NCI-H128 (cell line): ENCODE measurements around the gene GP1BA.
"Not testable (repeated sequence)": the region's sequence is repeated elsewhere in the genome, so short reads cannot be mapped to it uniquely, and the experiment has no call there.

ENCODE experiments used
- DNase-seq: peaks from one replicate; lab custom pipeline; 2025; ENCODE audit not compliant: unreplicated experiment; lab: John Stamatoyannopoulos, UW

Gene GP1BA

GRCh38 chr17:4901108-4901647 is 30.9 kb upstream of the GP1BA start:
- no peak for DNase-seq

- no peak for DNase-seq
Measured at GRCh38 chr17:4901648-4902344, 30.3 kb upstream of the GP1BA start.

GRCh38 chr17:4902540-4902939 is 29.5 kb upstream of the GP1BA start:
- no peak for DNase-seq

- DNase-seq, result peak; percentile 21
Measured at GRCh38 chr17:4903051-4903818, 28.8 kb upstream of the GP1BA start, which contains the start of gene CHRNE. CHRNE (minus strand) TSS chr17:4903098; CDS start chr17:4903063, 35 bp downstream.

GRCh38 chr17:4906642-4907041 is 25.4 kb upstream of the GP1BA start:
- not testable (repeated sequence) for DNase-seq

GRCh38 chr17:4908301-4908700 is 23.8 kb upstream of the GP1BA start:
- DNase-seq, result no peak

- peak; percentile 5 for DNase-seq
Measured at GRCh38 chr17:4908711-4909496, 23.2 kb upstream of the GP1BA start.

GRCh38 chr17:4913994-4914393 is 18.1 kb upstream of the GP1BA start:
- DNase-seq, result no peak

GRCh38 chr17:4914551-4914950 is 17.5 kb upstream of the GP1BA start:
- DNase-seq, result not testable (repeated sequence)

GRCh38 chr17:4919511-4920047 is 12.5 kb upstream of the GP1BA start:
- DNase-seq, result no peak

- DNase-seq, result no peak
Measured at GRCh38 chr17:4920351-4921048, 11.6 kb upstream of the GP1BA start.

- DNase-seq, result no peak
Measured at GRCh38 chr17:4921320-4921719, 10.8 kb upstream of the GP1BA start.

GRCh38 chr17:4926577-4927335 is 5.3 kb upstream of the GP1BA start:
- DNase-seq, result not testable (repeated sequence)

- no peak for DNase-seq
Measured at GRCh38 chr17:4928881-4929280, 3.2 kb upstream of the GP1BA start.

- DNase-seq, result no peak
Measured at GRCh38 chr17:4932756-4933155, 679 bp downstream of the GP1BA start.

- no peak for DNase-seq
Measured at GRCh38 chr17:4933646-4934045, 1.6 kb downstream of the GP1BA start.

- no peak for DNase-seq
Measured at GRCh38 chr17:4934173-4934979, 2.3 kb downstream of the GP1BA start.

GRCh38 chr17:4935650-4936049 is 3.6 kb downstream of the GP1BA start:
- DNase-seq, result no peak

GRCh38 chr17:4936436-4936835 is 4.4 kb downstream of the GP1BA start:
- DNase-seq, result no peak
